ENCODE results near the gene ARHGAP6. TPM values are rescaled to one million over a fixed set of nuclear protein-coding genes. Genes with fewer than 3 reads are reported as not detected.

The ARHGAP6 gene
- total and polyA plus RNA-seq, 9 of the 15 experiments (the other 6 are each of a cell fraction or from before 2014, with no cell fraction given): 12.5 to 63.6 (median 41.8) TPM

DNA sequence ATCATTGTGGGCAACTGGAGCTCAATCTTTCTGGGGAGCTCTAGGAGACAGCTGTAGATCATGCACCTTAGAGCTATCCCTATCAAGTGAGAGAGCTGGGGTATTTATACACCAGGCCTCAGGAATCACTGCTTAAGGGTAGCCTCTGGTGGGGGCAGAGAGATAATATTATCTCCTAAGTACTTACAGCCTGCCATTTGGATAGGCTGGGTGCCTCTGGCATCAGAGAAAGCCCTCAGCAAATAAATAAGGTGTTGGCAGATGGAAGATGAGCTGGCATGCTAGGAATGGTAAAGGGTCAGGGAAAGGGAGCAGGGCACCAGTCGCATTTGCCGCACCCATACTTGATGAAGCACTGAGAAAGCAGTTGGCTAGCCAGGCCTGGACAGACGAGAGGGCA, 478.7 kb downstream of the ARHGAP6 start:
- Histone ChIP-seq H3K27ac (ENCODE audit: extremely low read depth, low read depth, low read length) (no peak overlapping the region), H3K27me3 (ENCODE audit: control insufficient read depth in 2 of 2, insufficient read depth in 2 of 2, low read length in 2 of 2) (no peaks in the 10 kb centered on the region), H3K9ac (ENCODE audit: insufficient read depth in 1 of 2, low read depth in 2 of 2, low read length in 2 of 2) (no peak overlapping the region), H3K4me1 (replicated peaks in 1 of 2; ENCODE audit: control insufficient read depth in 2 of 2, insufficient read depth in 2 of 2, low read length in 2 of 2) (no peaks in the 10 kb centered on the region), H3K9me3 (replicated peaks; ENCODE audit: control insufficient read depth, insufficient read depth, low read depth, low read length) (no peaks in the 10 kb centered on the region), H4K20me1 (replicated peaks; ENCODE audit: control insufficient read depth, insufficient read depth, low read length) (no peaks in the 10 kb centered on the region), H3K36me3 (ENCODE audit: control insufficient read depth, insufficient read depth, low read length) (peaks cover 71% of the 10 kb centered on the region), H2AFZ (ENCODE audit: low read depth, low read length) (no peak overlapping the region), H3K79me2 (ENCODE audit: control insufficient read depth, insufficient read depth, low read length) (no peaks in the 10 kb centered on the region; the same call in 1 of the 3 replicates), H3K4me2 (ENCODE audit: insufficient read depth, low read length) (no peak overlapping the region), H3K9me1 (ENCODE audit: control insufficient read depth, insufficient read depth, low read length) (no peaks in the 10 kb centered on the region), H3K4me3 (no peak overlapping the region)
- CTCF ChIA-PET (ENCODE audit: low intra/inter-chr PET ratio): interaction anchor here (0.7 kb wide), 1 partner anchor 442 kb away, joined by 3 read pairs; no protein-coding TSS in a partner anchor
- POLR2A ChIA-PET: interaction anchor here (0.5 kb wide), 1 partner anchor 12 kb away, joined by 3 read pairs; no protein-coding TSS in a partner anchor
- in situ Hi-C loops (cut with MboI) (no loop called here), intact Hi-C loops (cut with micrococcal nuclease) (no loop called here)
- DNase-seq (ENCODE audit: extremely low read depth in 1 of 4, low spot score in 3 of 4): no peak
- BruUV-seq (replicated peaks): no TSS peak
- 93% methylated on average over 3 of the region's 3 CpGs for WGBS (ENCODE audit: insufficient coverage, low coverage, missing lambda C conversion rate)
- TF ChIP-seq, protein P1, sequence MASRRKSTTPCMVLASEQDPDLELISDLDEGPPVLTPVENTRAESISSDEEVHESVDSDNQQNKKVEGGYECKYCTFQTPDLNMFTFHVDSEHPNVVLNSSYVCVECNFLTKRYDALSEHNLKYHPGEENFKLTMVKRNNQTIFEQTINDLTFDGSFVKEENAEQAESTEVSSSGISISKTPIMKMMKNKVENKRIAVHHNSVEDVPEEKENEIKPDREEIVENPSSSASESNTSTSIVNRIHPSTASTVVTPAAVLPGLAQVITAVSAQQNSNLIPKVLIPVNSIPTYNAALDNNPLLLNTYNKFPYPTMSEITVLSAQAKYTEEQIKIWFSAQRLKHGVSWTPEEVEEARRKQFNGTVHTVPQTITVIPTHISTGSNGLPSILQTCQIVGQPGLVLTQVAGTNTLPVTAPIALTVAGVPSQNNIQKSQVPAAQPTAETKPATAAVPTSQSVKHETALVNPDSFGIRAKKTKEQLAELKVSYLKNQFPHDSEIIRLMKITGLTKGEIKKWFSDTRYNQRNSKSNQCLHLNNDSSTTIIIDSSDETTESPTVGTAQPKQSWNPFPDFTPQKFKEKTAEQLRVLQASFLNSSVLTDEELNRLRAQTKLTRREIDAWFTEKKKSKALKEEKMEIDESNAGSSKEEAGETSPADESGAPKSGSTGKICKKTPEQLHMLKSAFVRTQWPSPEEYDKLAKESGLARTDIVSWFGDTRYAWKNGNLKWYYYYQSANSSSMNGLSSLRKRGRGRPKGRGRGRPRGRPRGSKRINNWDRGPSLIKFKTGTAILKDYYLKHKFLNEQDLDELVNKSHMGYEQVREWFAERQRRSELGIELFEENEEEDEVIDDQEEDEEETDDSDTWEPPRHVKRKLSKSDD (conservative IDR thresholded peaks at IDR 0.05; ENCODE audit: low read length): no peak
- TF ChIP-seq, protein P2, sequence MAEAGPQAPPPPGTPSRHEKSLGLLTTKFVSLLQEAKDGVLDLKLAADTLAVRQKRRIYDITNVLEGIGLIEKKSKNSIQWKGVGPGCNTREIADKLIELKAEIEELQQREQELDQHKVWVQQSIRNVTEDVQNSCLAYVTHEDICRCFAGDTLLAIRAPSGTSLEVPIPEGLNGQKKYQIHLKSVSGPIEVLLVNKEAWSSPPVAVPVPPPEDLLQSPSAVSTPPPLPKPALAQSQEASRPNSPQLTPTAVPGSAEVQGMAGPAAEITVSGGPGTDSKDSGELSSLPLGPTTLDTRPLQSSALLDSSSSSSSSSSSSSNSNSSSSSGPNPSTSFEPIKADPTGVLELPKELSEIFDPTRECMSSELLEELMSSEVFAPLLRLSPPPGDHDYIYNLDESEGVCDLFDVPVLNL (CRISPR knock-in tag; IDR thresholded peaks at IDR 0.05; ENCODE audit: low read depth): no peak
- no peak for TF ChIP-seq SMARCA4 (IDR thresholded peaks at IDR 0.05)
- TF ChIP-seq ATF1 (CRISPR knock-in tag; IDR thresholded peaks at IDR 0.05): no peak
- TF ChIP-seq ATF1 (tag; IDR thresholded peaks at IDR 0.05): no peak
- TF ChIP-seq SMARCE1 (IDR thresholded peaks at IDR 0.05): no peak
- TF ChIP-seq C11orf30 (IDR thresholded peaks at IDR 0.05; ENCODE audit: low read depth): no peak
- no peak for TF ChIP-seq RUNX1 (IDR thresholded peaks at IDR 0.05; ENCODE audit: low read depth)
- no peak for TF ChIP-seq ZNF24 (IDR thresholded peaks at IDR 0.05)
- TF ChIP-seq STAT5B (CRISPR knock-in tag; IDR thresholded peaks at IDR 0.05): no peak
- TF ChIP-seq, protein P3, sequence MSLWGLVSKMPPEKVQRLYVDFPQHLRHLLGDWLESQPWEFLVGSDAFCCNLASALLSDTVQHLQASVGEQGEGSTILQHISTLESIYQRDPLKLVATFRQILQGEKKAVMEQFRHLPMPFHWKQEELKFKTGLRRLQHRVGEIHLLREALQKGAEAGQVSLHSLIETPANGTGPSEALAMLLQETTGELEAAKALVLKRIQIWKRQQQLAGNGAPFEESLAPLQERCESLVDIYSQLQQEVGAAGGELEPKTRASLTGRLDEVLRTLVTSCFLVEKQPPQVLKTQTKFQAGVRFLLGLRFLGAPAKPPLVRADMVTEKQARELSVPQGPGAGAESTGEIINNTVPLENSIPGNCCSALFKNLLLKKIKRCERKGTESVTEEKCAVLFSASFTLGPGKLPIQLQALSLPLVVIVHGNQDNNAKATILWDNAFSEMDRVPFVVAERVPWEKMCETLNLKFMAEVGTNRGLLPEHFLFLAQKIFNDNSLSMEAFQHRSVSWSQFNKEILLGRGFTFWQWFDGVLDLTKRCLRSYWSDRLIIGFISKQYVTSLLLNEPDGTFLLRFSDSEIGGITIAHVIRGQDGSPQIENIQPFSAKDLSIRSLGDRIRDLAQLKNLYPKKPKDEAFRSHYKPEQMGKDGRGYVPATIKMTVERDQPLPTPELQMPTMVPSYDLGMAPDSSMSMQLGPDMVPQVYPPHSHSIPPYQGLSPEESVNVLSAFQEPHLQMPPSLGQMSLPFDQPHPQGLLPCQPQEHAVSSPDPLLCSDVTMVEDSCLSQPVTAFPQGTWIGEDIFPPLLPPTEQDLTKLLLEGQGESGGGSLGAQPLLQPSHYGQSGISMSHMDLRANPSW (CRISPR knock-in tag; IDR thresholded peaks at IDR 0.05): no peak
- no peak for TF ChIP-seq NR2F6 (CRISPR knock-in tag; IDR thresholded peaks at IDR 0.05)
- FAIRE-seq: no peak
- no peak for ATAC-seq
